Cardiac septum (tissue), 1 donor: ENCODE data around the gene ADGRG1. TPM values are rescaled to one million over a fixed set of nuclear protein-coding genes. Genes with fewer than 3 reads are reported as not detected.

Experiments used
- DNase-seq: peaks from one replicate; pipeline ENCODE4 v3.0.0-alpha.2; 2020; ENCODE audit warnings: low spot score
- intact Hi-C: fragments of 100-400 bp; cut with DNase I; formaldehyde crosslinking; loops from one replicate; pipeline ENCODE4 v1.14.0; 2022
- total RNA-seq: library from RNA; stranded (reverse); fragmentation: NEBNext Ultra II Directional; extraction: Animal tissue kit (Norgen Biotek cat#: 25700); gene quantifications from one replicate; pipeline ENCODE4 v1.2.1, GENCODE V29; 2021
- donor health status: DM: no; HTN: no; CAD: no.

ADGRG1 gene
- total RNA-seq, 1 donor from 2014 or later, result 15.9 TPM

DNA sequence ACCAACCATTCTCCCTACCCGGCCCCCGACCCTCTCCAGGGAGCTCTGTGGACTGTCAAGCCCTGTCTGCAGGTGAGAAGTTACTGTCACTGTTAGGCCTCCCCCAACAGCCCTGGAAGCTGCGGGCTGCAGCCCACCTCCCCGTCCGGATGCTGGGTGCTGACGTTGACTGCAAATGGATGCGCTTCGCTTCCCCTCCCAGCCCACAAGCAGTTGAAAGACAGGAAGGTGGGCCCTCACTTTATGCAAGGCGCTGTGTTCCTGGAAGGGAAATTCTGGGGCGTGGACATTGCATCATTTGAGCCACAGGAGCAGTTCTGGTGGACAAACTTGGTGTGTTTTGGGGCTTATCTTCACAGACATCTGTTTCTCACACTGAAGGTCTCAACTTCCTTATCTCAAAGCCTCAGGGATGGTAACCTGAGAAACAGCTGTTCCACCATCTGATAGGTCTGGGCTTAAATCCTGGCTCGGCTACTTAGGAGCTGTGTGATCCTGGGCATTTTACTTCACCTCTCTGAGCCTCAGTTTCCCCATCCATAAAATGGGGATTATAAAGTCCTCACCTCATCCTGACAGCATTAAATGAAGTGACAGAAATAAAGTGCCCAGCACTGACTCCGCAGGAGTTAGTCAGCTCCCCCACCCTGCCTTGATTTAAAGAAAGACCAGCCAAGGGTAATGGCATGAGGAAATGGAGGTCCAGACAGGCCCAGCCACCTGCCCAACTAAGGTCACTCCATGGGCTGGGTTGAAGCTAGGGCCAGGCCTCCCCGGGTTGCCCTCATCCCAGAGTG lies 61.5 kb downstream of the ADGRG1 start:
- intact Hi-C loops, result no loop called here
- peak; percentile 76 for DNase-seq

DNA sequence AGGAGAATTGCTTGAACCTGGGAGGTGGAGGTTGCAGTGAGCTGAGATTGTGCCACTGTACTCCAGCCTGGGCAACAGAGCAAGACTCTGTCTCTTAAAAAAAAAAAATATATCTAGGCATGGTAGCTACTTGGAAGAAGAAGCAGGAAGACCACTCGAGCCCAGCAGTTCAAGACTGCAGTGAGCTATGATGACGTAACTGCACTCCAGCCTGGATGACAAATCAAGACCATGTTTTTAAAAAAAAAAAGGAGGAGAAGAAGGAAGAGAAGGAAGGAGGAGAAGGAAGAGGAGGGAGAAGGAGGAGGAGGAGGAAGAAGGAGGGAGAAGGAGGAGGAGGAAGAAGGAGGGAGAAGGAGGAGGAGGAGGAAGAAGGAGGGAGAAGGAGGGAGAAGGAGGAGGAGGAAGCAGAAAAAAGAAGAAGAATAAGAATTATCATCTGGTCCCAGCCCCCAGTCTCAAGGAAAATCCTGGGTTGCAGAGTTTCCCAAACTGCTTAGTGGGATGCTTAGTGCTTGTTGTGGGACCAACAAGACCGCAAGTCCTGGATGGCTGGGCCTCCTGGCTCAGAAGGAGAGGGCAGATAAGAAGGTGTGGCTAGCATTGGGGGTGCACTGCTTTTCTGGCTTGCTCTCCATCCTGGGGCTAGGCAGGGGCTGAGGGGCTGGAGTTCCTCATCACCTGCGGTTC lies 62.5 kb downstream of the ADGRG1 start:
- peak; percentile 69 for DNase-seq
- intact Hi-C loops, result no loop called here

DNA sequence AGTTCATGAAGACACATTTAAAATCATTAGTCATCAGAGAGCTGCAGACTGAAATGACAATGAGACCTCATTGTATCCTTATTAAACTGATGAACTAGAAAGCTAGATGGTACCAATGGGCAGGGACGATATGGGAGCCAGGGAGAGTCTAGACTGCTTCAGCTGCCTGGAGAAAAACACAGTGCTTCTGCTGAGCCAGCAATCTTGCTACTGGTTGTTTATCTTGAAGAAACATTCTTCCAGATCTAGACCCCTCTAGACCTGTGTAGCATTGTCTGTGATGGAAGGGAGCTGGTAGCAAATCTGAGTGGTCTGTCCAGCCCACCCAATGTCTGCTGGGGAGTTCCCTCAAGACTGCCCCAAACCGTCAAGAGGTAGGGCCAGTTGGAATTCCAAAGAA lies 64.2 kb downstream of the ADGRG1 start:
- intact Hi-C loops, result no loop called here
- DNase-seq, result no peak

DNA sequence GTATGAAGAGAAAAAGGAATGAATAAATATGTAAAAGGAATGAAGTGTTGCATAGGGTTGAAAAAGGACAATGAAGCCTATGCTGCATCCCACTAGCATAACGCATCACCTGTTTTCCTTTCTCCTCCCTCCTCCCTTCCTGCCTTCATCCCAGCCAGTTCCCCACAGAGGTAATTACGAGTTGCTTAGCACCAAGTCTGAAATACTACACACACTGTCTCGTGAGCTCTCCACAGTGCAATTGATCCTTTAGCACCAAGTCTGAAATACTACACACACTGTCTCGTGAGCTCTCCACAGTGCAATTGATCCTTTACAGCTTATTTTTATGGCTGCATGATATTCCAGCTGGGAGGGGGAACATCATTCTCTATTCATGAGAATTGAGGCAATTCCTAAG lies 65.1 kb downstream of the ADGRG1 start:
- DNase-seq, result no peak
- intact Hi-C loops, result no loop called here

DNA sequence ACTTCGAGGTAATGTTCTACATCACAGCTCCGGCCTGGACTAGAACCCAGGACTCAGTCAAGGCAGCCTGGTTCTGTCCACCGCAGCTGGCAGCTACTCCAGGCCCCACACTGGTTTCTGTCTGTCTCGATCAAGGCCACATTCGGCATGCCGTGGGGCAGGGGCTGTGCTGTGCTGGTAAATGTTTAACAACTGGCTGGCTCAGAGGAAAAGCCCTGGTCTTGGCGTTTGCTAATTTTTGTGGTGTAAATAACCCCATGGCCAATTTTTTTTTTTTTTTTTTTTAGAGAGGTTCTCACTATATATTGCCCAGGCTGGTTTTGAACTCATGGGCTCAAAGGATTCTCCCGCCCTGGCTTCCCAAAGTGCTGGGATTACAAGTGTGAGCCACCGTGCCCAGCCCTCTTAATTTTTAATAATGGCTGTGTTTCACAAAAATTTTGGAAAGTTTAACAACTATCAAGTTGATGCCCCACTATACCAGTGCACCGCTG lies 65.8 kb downstream of the ADGRG1 start:
- no peak for DNase-seq
- intact Hi-C loops, result no loop called here

DNA sequence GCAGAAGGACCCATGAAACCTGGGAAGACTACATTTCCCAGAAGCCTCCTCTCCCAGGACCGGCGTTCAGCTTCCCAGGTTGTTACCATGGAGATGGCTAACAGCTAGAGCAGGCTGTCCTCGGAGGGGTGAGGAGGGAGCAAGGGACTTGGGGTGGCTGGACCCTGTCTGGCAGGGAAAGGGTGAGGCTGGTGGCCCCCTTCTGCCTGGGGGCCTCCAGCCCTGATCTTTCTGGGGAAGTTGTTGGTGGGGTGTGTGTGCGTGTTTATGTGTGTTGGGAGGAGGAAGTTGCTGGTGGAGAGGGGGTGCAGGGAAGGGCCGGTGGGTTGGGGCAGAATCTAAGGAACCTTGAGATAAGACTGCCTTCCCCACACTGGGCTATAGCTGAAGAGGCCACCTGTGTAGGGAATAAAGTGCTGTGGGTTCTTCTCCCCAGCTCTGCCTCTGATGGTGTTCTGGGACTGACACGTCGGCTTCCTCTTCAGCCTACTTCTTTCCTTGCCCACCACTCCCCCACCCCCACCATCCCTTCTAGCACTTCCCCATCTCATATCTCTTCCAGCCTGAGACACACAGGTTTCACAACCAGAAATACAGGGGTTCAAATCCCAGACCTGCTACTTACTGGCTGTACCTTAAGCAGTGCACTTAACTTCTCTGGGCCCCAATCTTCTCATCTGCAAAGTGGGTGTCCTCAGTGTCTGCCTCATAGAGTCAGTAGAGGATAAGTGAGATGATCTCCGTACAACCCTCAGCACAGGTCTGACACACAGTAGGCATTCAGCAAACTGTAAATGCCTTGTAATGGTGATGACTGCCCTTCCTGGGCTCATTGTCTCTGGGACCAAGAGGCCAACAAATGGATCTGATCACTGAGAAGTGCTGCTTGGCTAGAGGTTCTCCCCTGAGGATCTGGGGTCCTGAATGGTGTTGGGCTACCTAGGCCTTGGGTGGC lies 66.6 kb downstream of the ADGRG1 start, which contains the start of gene DRC7:
DRC7 (plus strand) TSS at position 82 of the 955 bp plus-strand sequence. CDS start 3,144 bp downstream, outside the sequence.
- intact Hi-C loops, result no loop called here
- no peak for DNase-seq

DNA sequence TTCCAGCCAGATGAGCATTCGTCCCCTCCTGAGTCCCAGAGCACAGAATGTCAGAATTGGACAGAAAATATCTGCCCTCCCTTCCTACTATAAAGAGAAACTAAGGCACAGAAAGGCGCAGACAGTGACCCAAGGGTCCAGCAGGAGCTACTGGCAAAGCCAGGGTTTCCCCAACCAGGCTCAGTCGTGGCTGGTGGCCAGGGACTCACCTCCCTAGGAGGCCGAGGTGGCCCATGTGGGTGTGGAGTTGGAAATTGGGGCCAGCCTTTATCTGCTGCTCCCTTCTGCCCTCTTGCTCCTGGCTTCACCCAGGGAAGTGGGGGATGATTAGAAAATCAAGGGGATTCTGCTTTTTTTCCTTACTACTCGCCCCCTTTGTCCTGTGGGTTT lies 67.2 kb downstream of the ADGRG1 start:
- no peak for DNase-seq
- intact Hi-C loops, result no loop called here

DNA sequence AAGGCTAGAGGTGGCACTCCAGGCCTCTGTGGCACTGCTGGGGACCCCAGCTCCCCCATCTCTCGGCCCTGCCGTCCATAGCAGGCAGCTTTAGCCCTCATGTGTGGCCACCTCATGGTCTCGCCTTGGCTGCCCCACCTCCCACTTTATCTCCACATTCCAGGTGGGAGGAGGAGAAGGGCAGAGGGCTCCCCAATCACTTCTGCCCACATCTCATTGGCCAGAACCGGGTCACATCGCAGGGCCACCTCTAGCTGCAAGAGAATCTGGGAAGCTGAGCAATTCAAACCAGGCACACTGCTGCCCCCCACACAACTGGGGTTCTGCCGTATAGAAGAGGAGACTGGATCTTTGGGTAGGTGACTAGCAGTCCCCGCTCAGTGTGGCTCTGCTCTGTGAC lies 67.8 kb downstream of the ADGRG1 start:
- intact Hi-C loops, result no loop called here
- DNase-seq, result no peak

DNA sequence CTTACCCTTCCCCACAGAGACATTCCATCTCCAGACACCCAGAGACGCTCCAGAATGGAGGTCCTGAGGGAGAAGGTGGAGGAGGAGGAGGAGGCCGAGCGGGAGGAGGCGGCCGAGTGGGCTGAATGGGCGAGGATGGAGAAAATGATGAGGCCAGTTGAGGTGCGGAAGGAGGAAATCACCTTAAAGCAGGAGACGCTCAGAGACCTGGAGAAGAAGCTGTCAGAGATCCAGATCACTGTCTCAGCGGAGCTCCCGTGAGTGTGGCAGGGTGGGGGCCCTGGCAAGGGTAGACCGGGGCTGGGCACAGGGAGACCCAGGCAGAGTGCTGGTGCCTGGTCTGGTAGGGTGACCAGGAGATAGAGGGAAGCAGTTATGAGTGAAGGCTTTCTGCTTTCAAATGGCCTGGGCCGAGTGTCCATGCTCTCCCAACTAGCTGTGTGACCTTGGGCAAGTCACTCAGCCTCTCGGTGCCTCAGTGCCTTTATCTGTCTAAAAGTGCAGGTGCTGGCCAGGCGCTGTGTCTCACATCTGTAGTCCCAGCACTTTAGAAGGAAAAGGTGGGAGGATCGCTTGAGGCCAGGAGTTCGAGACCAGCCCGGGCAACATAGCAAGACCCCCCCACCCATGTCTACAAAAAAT lies 69.6 kb downstream of the ADGRG1 start:
- intact Hi-C loops, result no loop called here
- no peak for DNase-seq

DNA sequence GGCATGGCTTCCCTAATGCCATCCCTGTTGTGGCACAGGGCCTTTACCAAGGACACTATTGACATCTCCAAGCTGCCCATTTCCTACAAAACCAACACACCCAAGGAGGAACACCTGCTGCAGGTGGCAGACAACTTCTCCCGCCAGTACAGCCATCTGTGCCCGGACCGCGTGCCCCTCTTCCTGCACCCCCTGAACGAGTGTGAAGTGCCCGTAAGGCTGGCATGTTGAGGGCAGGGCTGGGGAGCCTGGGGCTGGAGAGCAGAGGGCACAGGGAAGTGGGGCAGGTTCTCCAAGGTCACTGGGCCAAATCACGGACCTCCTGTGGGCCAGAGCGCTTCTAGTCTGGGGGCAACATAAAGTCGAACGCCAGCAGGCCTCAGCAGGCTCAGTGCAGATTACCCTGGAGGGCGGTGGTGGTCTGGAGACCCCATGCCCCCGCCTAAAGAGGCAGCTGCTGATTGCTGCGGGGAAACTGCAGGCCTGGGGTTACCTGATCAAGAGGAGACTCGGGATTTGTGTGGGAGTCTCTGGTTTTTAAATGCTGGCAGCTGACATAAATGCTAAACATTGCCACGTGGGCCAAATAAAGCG lies 70.5 kb downstream of the ADGRG1 start:
- intact Hi-C loops, result no loop called here
- no peak for DNase-seq

DNA sequence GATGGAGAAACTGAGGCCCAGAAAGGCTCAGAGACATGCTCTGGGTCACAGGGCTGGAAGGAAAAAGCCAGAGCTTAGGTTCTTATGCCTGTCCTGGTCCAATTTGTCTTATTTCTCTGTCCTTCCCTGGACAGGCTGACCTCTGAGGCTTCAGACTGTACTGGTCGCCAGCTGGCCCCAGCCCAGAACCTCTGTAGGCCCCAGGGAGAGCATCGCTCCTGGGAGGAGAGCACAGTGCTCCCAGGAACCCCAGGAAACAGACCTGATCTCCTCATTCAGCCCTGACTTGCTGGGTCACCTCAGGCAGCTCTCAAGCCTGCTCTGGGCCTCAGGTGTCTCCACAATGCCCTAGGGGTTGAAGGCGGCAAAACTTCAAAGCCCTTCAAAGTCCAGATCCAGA lies 71.1 kb downstream of the ADGRG1 start:
- intact Hi-C loops, result no loop called here
- no peak for DNase-seq

DNA sequence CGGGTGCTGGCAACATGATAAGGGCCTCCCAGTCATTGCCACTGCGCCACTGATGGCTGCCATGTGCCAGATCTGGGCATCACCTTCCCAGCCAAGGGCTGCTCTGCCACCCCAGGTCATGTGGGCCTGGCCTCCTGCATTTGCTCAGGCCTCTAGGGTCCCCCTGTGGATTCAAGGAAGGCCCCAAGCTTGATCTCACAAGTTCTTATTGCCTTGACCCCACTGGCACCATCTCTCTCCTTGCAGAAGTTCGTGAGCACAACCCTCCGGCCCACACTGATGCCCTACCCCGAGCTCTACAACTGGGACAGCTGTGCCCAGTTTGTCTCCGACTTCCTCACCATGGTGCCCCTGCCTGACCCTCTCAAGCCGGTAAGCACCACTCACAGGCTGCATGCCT lies 71.5 kb downstream of the ADGRG1 start:
- intact Hi-C loops, result no loop called here
- DNase-seq, result no peak

DNA sequence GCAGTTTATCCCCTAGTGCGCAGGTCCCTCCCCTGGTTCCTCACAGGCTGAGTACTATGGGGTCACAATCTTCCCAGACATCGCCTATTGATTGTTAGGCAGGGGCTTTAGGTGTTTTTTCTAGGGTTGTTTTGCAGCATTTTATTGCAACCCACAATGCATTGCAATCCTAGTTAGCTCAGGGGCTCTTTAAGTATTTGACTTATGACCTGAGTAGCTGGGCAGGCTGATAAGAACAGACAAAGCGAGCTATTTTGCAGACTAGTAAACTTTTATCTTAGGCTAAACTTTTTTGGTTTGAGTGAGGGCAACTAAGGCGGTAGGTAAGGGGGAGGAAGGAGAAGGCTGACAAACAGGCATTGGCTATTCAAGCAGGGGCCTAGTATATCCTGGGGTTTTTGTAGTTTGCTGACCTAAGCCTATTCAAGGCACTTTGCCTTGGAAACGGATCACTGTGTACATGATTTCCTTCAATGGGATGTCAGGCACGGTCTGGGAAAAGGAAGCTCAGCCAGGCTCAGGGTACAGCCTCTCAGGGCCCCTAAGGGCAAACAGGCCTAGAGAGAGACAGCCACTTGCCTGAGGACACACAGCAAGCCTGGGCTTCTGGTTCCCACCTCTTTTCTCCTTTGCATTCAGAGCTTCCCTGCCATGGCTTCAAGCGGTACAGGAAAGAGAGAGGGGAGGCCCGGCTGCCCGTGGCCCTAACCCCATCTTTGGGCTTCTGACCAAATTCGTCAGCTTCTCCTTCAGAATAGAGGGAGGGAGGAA lies 72.5 kb downstream of the ADGRG1 start:
- intact Hi-C loops, result no loop called here
- no peak for DNase-seq

DNA sequence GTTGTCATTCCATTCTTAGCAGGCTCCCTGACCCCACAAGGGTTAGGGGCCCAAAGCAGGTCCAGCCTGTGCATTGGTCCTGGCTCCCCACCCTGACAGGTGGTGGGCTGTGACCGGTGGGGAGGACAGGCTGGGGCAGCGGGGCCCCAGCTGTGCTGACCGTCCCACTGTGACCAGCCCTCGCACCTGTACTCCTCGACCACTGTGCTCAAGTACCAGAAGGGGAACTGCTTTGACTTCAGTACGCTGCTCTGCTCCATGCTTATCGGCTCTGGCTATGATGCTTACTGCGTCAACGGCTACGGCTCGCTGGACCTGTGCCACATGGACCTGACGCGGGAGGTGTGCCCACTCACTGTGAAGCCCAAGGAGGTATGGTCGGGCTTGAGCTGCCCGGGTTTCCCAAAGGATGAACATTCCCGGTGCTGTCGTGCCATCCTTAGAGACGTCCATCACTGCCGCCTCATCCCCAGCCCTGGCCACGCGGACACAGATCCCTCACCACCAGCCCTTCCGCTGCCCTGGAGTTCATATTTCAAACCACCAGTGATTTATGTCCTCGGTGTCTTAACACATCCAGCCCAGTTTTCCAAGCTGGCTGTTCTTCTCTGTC lies 73.4 kb downstream of the ADGRG1 start:
- peak; percentile 68 for DNase-seq
- intact Hi-C loops, result no loop called here

DNA sequence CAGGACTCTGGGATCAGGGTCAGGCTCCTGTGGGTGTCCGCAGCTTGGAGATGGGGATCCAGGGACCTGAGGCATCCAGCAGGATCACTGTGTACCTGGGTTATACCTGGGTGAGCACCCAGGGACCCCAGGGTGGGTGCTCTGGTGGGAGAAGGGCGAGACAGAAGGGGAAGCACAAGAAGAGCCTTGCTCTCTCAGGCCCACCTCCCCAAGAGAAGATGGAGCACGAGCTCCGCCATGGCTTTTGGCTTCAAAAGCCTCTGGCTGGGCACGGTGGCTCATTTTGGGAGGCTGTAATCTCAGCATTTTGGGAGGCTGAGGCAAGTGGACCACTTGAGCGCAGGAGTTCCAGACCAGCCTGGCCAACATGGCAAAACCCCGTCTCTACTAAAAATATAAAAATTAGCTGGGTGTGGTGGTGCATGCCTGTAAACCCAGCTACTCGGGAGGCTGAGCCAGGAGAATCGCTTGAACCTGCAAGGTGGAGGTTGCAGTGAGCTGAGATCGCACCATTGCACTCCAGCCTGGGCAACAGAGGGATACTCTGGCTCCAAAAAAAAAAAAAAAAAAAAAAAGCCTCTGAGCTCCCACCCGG lies 75.1 kb downstream of the ADGRG1 start:
- DNase-seq, result no peak
- intact Hi-C loops, result no loop called here

DNA sequence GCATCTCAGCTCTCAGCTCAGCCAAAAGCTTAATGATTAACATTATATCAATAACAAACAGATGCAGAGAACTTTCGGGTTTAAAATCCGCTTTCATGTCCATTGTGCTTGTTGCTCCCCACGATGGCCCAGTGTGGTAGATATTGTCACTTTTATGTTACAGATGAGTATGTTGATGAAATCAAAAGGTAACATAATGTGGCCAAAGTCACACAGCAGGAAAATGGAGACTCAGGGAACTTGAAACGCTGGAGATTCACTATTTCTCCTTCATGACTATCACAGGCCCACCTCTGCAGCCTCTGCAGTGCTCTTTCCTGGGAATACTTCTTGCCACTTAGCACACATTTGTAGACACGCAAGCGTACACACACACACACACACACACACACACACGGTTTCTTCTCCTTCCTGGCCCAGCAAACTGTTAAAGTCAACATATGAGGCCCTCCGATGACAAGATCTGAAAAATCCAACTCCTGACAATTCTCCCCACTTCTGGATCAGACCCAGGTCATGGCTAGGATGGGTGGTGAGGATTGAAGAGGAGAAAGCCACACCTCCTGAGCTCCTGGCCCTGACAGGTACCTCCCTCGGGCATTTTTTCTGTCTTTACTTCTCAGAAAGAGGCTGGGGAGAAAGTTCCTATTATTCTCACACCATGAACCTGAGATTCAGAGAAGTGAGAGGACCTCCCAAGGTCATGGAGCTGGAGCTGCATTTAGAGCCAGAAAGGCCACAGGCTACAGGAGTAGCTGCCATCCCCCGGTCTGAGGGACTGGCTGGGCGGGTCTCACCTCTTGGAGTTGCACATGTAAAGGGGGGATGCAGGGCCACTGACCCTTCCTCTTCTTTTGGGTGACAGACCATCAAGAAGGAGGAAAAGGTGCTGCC lies 75.8 kb downstream of the ADGRG1 start:
- no peak for DNase-seq
- intact Hi-C loops, result no loop called here
